HEK293T (cell line): ENCODE results near the gene CEBPE.

Experiments used
- ARNT ChIP-seq: fragments of 450-650 bp; IDR thresholded peaks from 2 replicates; pipeline ENCODE4 v1.6.1; 2017; ENCODE audit warnings: mild to moderate bottlenecking
- BHLHE40 ChIP-seq: fragments of 450-650 bp; IDR thresholded peaks from 2 replicates; pipeline ENCODE4 v1.6.1; 2016; ENCODE audit warnings: mild to moderate bottlenecking, moderate library complexity, borderline replicate concordance
- CTBP1 ChIP-seq: fragments of 450-650 bp; IDR thresholded peaks from 2 replicates; pipeline ENCODE4 v1.6.1; 2016; ENCODE audit warnings: borderline replicate concordance
- ELF4 ChIP-seq: fragments of 450-650 bp; IDR thresholded peaks from 2 replicates; pipeline ENCODE4 v1.6.1; 2017; ENCODE audit warnings: antibody characterized with exemption
- FOXA1 ChIP-seq: fragments of 450-650 bp; IDR thresholded peaks from 2 replicates; pipeline ENCODE4 v1.6.1; 2016; ENCODE audit warnings: mild to moderate bottlenecking
- FOXK2 ChIP-seq: fragments of 450-650 bp; IDR thresholded peaks from 2 replicates; pipeline ENCODE4 v1.6.1; 2016; ENCODE audit warnings: mild to moderate bottlenecking
- HDGF ChIP-seq: fragments of 450-650 bp; IDR thresholded peaks from 2 replicates; pipeline ENCODE4 v1.6.1; 2017; ENCODE audit warnings: antibody characterized with exemption, borderline replicate concordance
- NFRKB ChIP-seq: fragments of 450-650 bp; IDR thresholded peaks from 2 replicates; pipeline ENCODE4 v1.6.1; 2016; ENCODE audit warnings: mild to moderate bottlenecking, moderate library complexity
- SP1 ChIP-seq: fragments of 450-650 bp; IDR thresholded peaks from 2 replicates; pipeline ENCODE4 v1.6.1; 2017
- SUZ12 ChIP-seq: fragments of 450-650 bp; IDR thresholded peaks from 2 replicates; pipeline ENCODE4 v1.6.1; 2016; ENCODE audit warnings: mild to moderate bottlenecking
- TARDBP ChIP-seq: fragments of 450-650 bp; IDR thresholded peaks from 2 replicates; pipeline ENCODE4 v1.6.1; 2016

- TF ChIP-seq FOXA1: no peak
- no peak for TF ChIP-seq NFRKB
- TF ChIP-seq BHLHE40: no peak
- TF ChIP-seq ELF4: no peak
- no peak for TF ChIP-seq SUZ12
- no peak for TF ChIP-seq SP1
- no peak for TF ChIP-seq FOXK2
- no peak for TF ChIP-seq HDGF
- no peak for TF ChIP-seq ARNT
- no peak for TF ChIP-seq TARDBP
- no peak for TF ChIP-seq CTBP1
These were observed 14.3 kb downstream of the CEBPE start, which contains the start of gene CIROP for GRCh38 chr14:23104591-23105347.
